ENCODE data around the gene ZFTA. TPM values are rescaled to one million over a fixed set of nuclear protein-coding genes. Genes with fewer than 3 reads are reported as not detected.

ZFTA gene
- total and polyA plus RNA-seq, 2 experiments from 2014 or later: 8.3 to 36.6 TPM

- no peaks in the 10 kb centered on the region for H3K36me3 ChIP-seq (ENCODE audit: insufficient read depth)
- peaks cover 3% of the 10 kb centered on the region; the same call in 1 of the 3 replicates for H3K9me3 Mint-ChIP-seq
- no peak overlapping the region for H3K27ac Mint-ChIP-seq
- DNase-seq (ENCODE audit: low spot score) (no peak), ATAC-seq (no peak)
- H3K36me3 Mint-ChIP-seq (ENCODE audit: low read depth): peaks cover 11% of the 10 kb centered on the region; the same call in 2 of the 3 replicates
- no peak overlapping the region for H2AFZ ChIP-seq
- no peak for TF ChIP-seq ZNF114 (CRISPR knock-in tag; IDR thresholded peaks at IDR 0.05)
- no peak for TF ChIP-seq EZH2phosphoT487 (IDR thresholded peaks at IDR 0.05; ENCODE audit: unreplicated experiment)
- TF ChIP-seq EZH2 (IDR thresholded peaks at IDR 0.05; ENCODE audit: low read depth, unreplicated experiment): no peak
- TF ChIP-seq CTCF (conservative IDR thresholded peaks at IDR 0.05; ENCODE audit: low read depth in 2 of 2): no peak
- TF ChIP-seq ZNF331 (CRISPR knock-in tag; IDR thresholded peaks at IDR 0.05; ENCODE audit: low read depth): no peak
- TF ChIP-seq CREB1 (CRISPR knock-in tag; IDR thresholded peaks at IDR 0.05; ENCODE audit: low read depth): no peak
- TF ChIP-seq POLR2AphosphoS5 (IDR thresholded peaks at IDR 0.05; ENCODE audit: low read depth): no peak
- TF ChIP-seq ZNF462 (CRISPR knock-in tag; IDR thresholded peaks at IDR 0.05): no peak
- TF ChIP-seq REST (IDR thresholded peaks at IDR 0.05; ENCODE audit: unreplicated experiment): no peak
- TF ChIP-seq JUNB (IDR thresholded peaks at IDR 0.05; ENCODE audit: unreplicated experiment): no peak
- no peak for TF ChIP-seq ETS1 (IDR thresholded peaks at IDR 0.05)
- no peak for TF ChIP-seq STAT1 (IDR thresholded peaks at IDR 0.05; ENCODE audit: unreplicated experiment)
- TF ChIP-seq NANOG (IDR thresholded peaks at IDR 0.05; ENCODE audit: borderline replicate concordance): no peak
- H4K20me1 ChIP-seq (replicated peaks; ENCODE audit: insufficient read depth): peaks cover 12% of the 10 kb centered on the region
- H3K4me1 ChIP-seq (ENCODE audit: insufficient read depth): peaks cover 23% of the 10 kb centered on the region
- H3F3A ChIP-seq (replicated peaks; ENCODE audit: low read depth): 0 out of 2 replicates have a peak, but pooled peaks cover 7% of the 10 kb centered on the region
- H3K9me2 ChIP-seq (ENCODE audit: insufficient read depth): no peaks in the 10 kb centered on the region
- peaks cover 36% of the 10 kb centered on the region for H3K27me3 ChIP-seq (ENCODE audit: insufficient read depth)
- H3K4me1 Mint-ChIP-seq: peaks cover 29% of the 10 kb centered on the region
- no peak overlapping the region for H3K4me3 Mint-ChIP-seq
- H3K4me3 ChIP-seq: no peak overlapping the region
- H3K79me2 ChIP-seq (replicated peaks; ENCODE audit: insufficient read depth): peaks cover 23% of the 10 kb centered on the region
- H3K27ac ChIP-seq (ENCODE audit: low read depth): no peak overlapping the region
- H3K4me2 ChIP-seq: peak overlapping the region; percentile 95; the same call in 1 of the 2 replicates
- peaks cover 34% of the 10 kb centered on the region for H3K27me3 Mint-ChIP-seq (ENCODE audit: insufficient read depth, low read depth, poor library complexity)
These were observed 2.2 kb upstream of the ZFTA start for GRCh38 chr11:63770763-63771162.

Data from GM23338 (cell line).